Naive thymus-derived CD4-positive, alpha-beta T cell (primary cell): ENCODE results near the gene MYO9B. TPM values are rescaled to one million over a fixed set of nuclear protein-coding genes. Genes with fewer than 3 reads are reported as not detected.

ENCODE experiments used
- ATAC-seq: fragments of 150-1000 bp; cut with Tn5 transposase; 2 replicates; pipeline ENCODE4 v1.10.0; 2021; ENCODE audit warnings: mild to moderate bottlenecking, moderate library complexity
- CTCF ChIA-PET: fragments of 350-600 bp; sonication (Branson Sonifier 250); formaldehyde crosslinking; loops from one replicate; lab custom pipeline; 2021; ENCODE audit warnings: antibody characterized with exemption; lab: Charles Lee
- POLR2A ChIA-PET: fragments of 350-600 bp; sonication (Branson Sonifier 250); formaldehyde crosslinking; loops from one replicate; lab custom pipeline; 2021; ENCODE audit warnings: antibody characterized with exemption, inconsistent platforms; lab: Charles Lee
- DNase-seq, 9 donors: peaks; one replicate each; pipeline versions ENCODE4 v3.0.0 to v3.0.0-alpha.2; 2020 to 2022; ENCODE audit warnings: mixed read lengths in 1 of 9
- H3K27ac ChIP-seq: one replicate; pipeline ENCODE4 v1.7.0; 2013; ENCODE audit warnings: mild to moderate bottlenecking, low read depth, low read length, moderate library complexity
- H3K27me3 ChIP-seq, 2 donors: one replicate each; pipeline ENCODE4 v1.7.0; 2013; ENCODE audit warnings: low read length in 2 of 2, mild to moderate bottlenecking in 2 of 2, moderate library complexity in 2 of 2; ENCODE audit not compliant: control insufficient read depth in 2 of 2, insufficient read depth in 2 of 2
- H3K36me3 ChIP-seq, 3 experiments: 1 replicate in 2 of 3; 2 replicates in 1 of 3; pipeline ENCODE4 v1.7.0; 2013; ENCODE audit warnings: low read length in 3 of 3, mild to moderate bottlenecking in 3 of 3, moderate library complexity in 1 of 3; ENCODE audit not compliant: insufficient read depth in 3 of 3, control insufficient read depth in 2 of 3
- H3K4me1 ChIP-seq, 2 donors: one replicate each; pipeline ENCODE4 v1.7.0; 2013; ENCODE audit warnings: low read length in 2 of 2, mild to moderate bottlenecking in 2 of 2, moderate library complexity in 1 of 2; ENCODE audit not compliant: control insufficient read depth in 2 of 2, insufficient read depth in 2 of 2
- H3K4me3 ChIP-seq: 2 replicates; pipeline ENCODE4 v1.7.0; 2013; ENCODE audit warnings: mild to moderate bottlenecking, low read length
- H3K9me3 ChIP-seq, 3 experiments: 1 replicate in 2 of 3; 2 replicates in 1 of 3; pipeline ENCODE4 v1.7.0; 2013; ENCODE audit warnings: low read length in 3 of 3; ENCODE audit not compliant: control insufficient read depth in 2 of 3
- H3K27ac Mint-ChIP-seq, 9 donors: one replicate each; pipeline ENCODE4 v1.8.0; 2020 to 2022; ENCODE audit warnings: mixed read lengths in 9 of 9, mild to moderate bottlenecking in 8 of 9, moderate library complexity in 5 of 9, inconsistent platforms in 2 of 9
- H3K27me3 Mint-ChIP-seq, 5 donors: one replicate each; pipeline ENCODE4 v1.8.0; 2021 to 2022; ENCODE audit warnings: mixed read lengths in 5 of 5, mild to moderate bottlenecking in 1 of 5
- H3K36me3 Mint-ChIP-seq, 5 donors: one replicate each; pipeline ENCODE4 v1.8.0; 2020 to 2022; ENCODE audit warnings: mixed read lengths in 5 of 5, mild to moderate bottlenecking in 3 of 5, inconsistent platforms in 1 of 5
- H3K4me1 Mint-ChIP-seq, 7 donors: one replicate each; pipeline ENCODE4 v1.8.0; 2020 to 2022; ENCODE audit warnings: mixed read lengths in 7 of 7, mild to moderate bottlenecking in 3 of 7, inconsistent platforms in 1 of 7
- H3K4me3 Mint-ChIP-seq, 10 donors: one replicate each; pipeline ENCODE4 v1.8.0; 2020 to 2022; ENCODE audit warnings: mild to moderate bottlenecking in 10 of 10, mixed read lengths in 10 of 10, moderate library complexity in 6 of 10, inconsistent platforms in 2 of 10
- H3K9me3 Mint-ChIP-seq, 11 donors: one replicate each; pipeline ENCODE4 v1.8.0; 2020 to 2022; ENCODE audit warnings: mixed read lengths in 11 of 11, mild to moderate bottlenecking in 4 of 11, inconsistent platforms in 1 of 11, moderate library complexity in 1 of 11
- intact Hi-C, 2 donors: fragments of 100-400 bp; cut with micrococcal nuclease; formaldehyde crosslinking; loops; one replicate each; pipeline ENCODE4 v1.15.1; 2023
- polyA plus RNA-seq, 2 donors: library from polyadenylated mRNA; unstranded; fragments of 300-500 nt; fragmentation: Illumina TruSeq; gene quantifications; one replicate each; pipeline ENCODE4 v1.2.3, GENCODE V29; 2021
- total RNA-seq, 6 experiments: library from RNA in 5 of 6; stranded (reverse) in 5 of 6; gene quantifications; 1 replicate in 5 of 6; 2 replicates in 1 of 6; pipeline ENCODE4 v1.2.3 and lab custom pipeline; 2021 to 2026

MYO9B gene
- total RNA-seq (100 to 1,000 TPM; 154 to 297 (median 205) TPM), polyA plus RNA-seq (10 to 100 TPM in 1 of 2 donors, 1 to 10 TPM in 1; 5.6 to 26.2 TPM), total RNA-seq (lab: John Stamatoyannopoulos, UW) (269 reads per million, percentile 95 among the genes with 10 or more reads in this experiment)

- H3K4me3 Mint-ChIP-seq = peak within 1 kb of the TSS; percentile 96 to 100 (median 98)
- H3K27ac Mint-ChIP-seq = peak within 1 kb of the TSS; percentile 86 to 99 (median 97)
- POLR2A ChIA-PET = interaction anchor here (0.7 to 5.0 kb wide), 9 partner anchors 10 to 206 kb away, joined by 3 to 56 read pairs (median 5); partner anchors contain the start of genes ANKLE1, BABAM1 and USE1
- no peaks in the 10 kb centered on the region for H3K27me3 ChIP-seq
- intact Hi-C loops = loop anchor here (1.0 to 10.0 kb wide), 20 partner anchors 50 to 963 kb away; partner anchors contain the start of genes BABAM1 (in 2 of the 2), DDA1 (in 2 of the 2), GTPBP3 (in 2 of the 2) and MED26 (in 2 of the 2)
- peaks cover 0 to 13% (median 4%) of the 10 kb centered on the region in 5 donors for H3K36me3 Mint-ChIP-seq
- H3K9me3 Mint-ChIP-seq = peaks cover 0 to 2% (median 0%) of the 10 kb centered on the region in 11 donors
- peak within 1 kb of the TSS; percentile 94 for H3K4me3 ChIP-seq
- CTCF ChIA-PET = interaction anchor here (0.7 kb wide), 1 partner anchor 208 kb away, joined by 3 read pairs; no protein-coding TSS in a partner anchor
- DNase-seq (peak; percentile 96 to 100 (median 100)), ATAC-seq (peak; percentile 98)
- peak within 1 kb of the TSS; percentile 88 for H3K27ac ChIP-seq
- H3K27me3 Mint-ChIP-seq = no peaks in the 10 kb centered on the region
- H3K4me1 ChIP-seq = peaks cover 28 to 32% of the 10 kb centered on the region in 2 donors
- H3K9me3 ChIP-seq = no peaks in the 10 kb centered on the region
- peaks cover 45 to 65% (median 55%) of the 10 kb centered on the region in 7 donors for H3K4me1 Mint-ChIP-seq
- peaks cover 0 to 23% (median 0%) of the 10 kb centered on the region in 3 experiments for H3K36me3 ChIP-seq
Measured at GRCh38 chr19:17075035-17075863, at the start of gene MYO9B, which contains the start of gene HAUS8. Gene MYO9B, plus strand, starts transcription at chr19:17075777. Its CDS starts 25,941 bp downstream, at chr19:17101718. Gene HAUS8, minus strand, starts transcription at chr19:17075452. Its CDS starts 30 bp downstream, at chr19:17075422.

- H3K36me3 Mint-ChIP-seq = peaks cover 0 to 24% (median 20%) of the 10 kb centered on the region in 5 donors
- ChIA-PET POLR2A (interaction anchor here (0.6 kb wide), 1 partner anchor 17 kb away, joined by 3 read pairs; no protein-coding TSS in a partner anchor), CTCF (interaction anchor here (0.6 kb wide), 1 partner anchor 11 kb away, joined by 3 read pairs; no protein-coding TSS in a partner anchor)
- ATAC-seq (peak; percentile 48), DNase-seq (peak in 5 of 9 donors; percentile 10 to 24 (median 18))
- peak overlapping the region; percentile 48 for H3K4me3 ChIP-seq
- peaks cover 0 to 24% (median 0%) of the 10 kb centered on the region in 3 experiments for H3K9me3 ChIP-seq
- H3K27me3 ChIP-seq = peaks cover 0 to 11% of the 10 kb centered on the region in 2 donors
- no peaks in the 10 kb centered on the region for H3K36me3 ChIP-seq
- H3K4me1 ChIP-seq = peaks cover 0 to 7% of the 10 kb centered on the region in 2 donors
- H3K27me3 Mint-ChIP-seq = peaks cover 36 to 62% (median 45%) of the 10 kb centered on the region in 5 donors
- intact Hi-C loops = loop anchor here in 1 of 2 donors (2.0 kb wide), 1 partner anchor 25 kb away; no protein-coding TSS in a partner anchor
- peak overlapping the region; percentile 2 to 85 (median 76) for H3K4me3 Mint-ChIP-seq
- peaks cover 0 to 32% (median 20%) of the 10 kb centered on the region in 11 donors for H3K9me3 Mint-ChIP-seq
- H3K27ac ChIP-seq = no peak overlapping the region
- peak overlapping the region in 2 of 9 donors; percentile 32 to 53 for H3K27ac Mint-ChIP-seq
- H3K4me1 Mint-ChIP-seq = peaks cover 3 to 14% (median 8%) of the 10 kb centered on the region in 7 donors
Measured at GRCh38 chr19:17025991-17026658, 49.5 kb upstream of the MYO9B start.

- no peak for ATAC-seq
- H3K27ac Mint-ChIP-seq = peak within 1 kb of the TSS in 2 of 9 donors; percentile 32 to 53
Measured at GRCh38 chr19:17026706-17027534, 48.7 kb upstream of the MYO9B start, which contains the start of gene CPAMD8. Gene CPAMD8, minus strand, starts transcription at chr19:17026810. Its CDS starts 168 bp downstream, at chr19:17026642.

GRCh38 chr19:17027535-17027975, 48.0 kb upstream of the MYO9B start:
- intact Hi-C loops = loop anchor here in 1 of 2 donors (2.0 kb wide), 1 partner anchor 27 kb away; no protein-coding TSS in a partner anchor
- no peak overlapping the region for H3K27ac ChIP-seq
- H3K27ac Mint-ChIP-seq = peak overlapping the region in 1 of 9 donors; percentile 29
- H3K4me1 ChIP-seq = peaks cover 0 to 7% of the 10 kb centered on the region in 2 donors
- peaks cover 3 to 14% (median 8%) of the 10 kb centered on the region in 7 donors for H3K4me1 Mint-ChIP-seq
- no peak overlapping the region for H3K4me3 ChIP-seq
- no peaks in the 10 kb centered on the region for H3K36me3 ChIP-seq
- CTCF ChIA-PET = interaction anchor here (0.5 kb wide), 1 partner anchor 256 kb away, joined by 3 read pairs; no protein-coding TSS in a partner anchor
- peak overlapping the region in 6 of 10 donors; percentile 21 to 82 (median 57) for H3K4me3 Mint-ChIP-seq
- H3K9me3 ChIP-seq = peaks cover 0 to 19% (median 0%) of the 10 kb centered on the region in 3 experiments
- no peak for ATAC-seq
- H3K36me3 Mint-ChIP-seq = peaks cover 0 to 24% (median 16%) of the 10 kb centered on the region in 5 donors
- peaks cover 0 to 26% (median 17%) of the 10 kb centered on the region in 11 donors for H3K9me3 Mint-ChIP-seq
- peaks cover 0 to 11% of the 10 kb centered on the region in 2 donors for H3K27me3 ChIP-seq
- no peak for DNase-seq
- POLR2A ChIA-PET = no interaction called here
- peaks cover 36 to 61% (median 49%) of the 10 kb centered on the region in 5 donors for H3K27me3 Mint-ChIP-seq

More at GRCh38 chr19:17026706-17027534, 48.7 kb upstream of the MYO9B start, which contains the start of gene CPAMD8:
- Mint-ChIP-seq H3K4me1 (peaks cover 3 to 14% (median 8%) of the 10 kb centered on the region in 7 donors), H3K27me3 (peaks cover 36 to 62% (median 45%) of the 10 kb centered on the region in 5 donors), H3K9me3 (peaks cover 0 to 32% (median 19%) of the 10 kb centered on the region in 11 donors), H3K36me3 (peaks cover 0 to 24% (median 20%) of the 10 kb centered on the region in 5 donors), H3K4me3 (peak within 1 kb of the TSS; percentile 2 to 85 (median 76))
- Histone ChIP-seq H3K27me3 (peaks cover 0 to 11% of the 10 kb centered on the region in 2 donors), H3K9me3 (peaks cover 0 to 24% (median 0%) of the 10 kb centered on the region in 3 experiments), H3K36me3 (no peaks in the 10 kb centered on the region), H3K4me1 (peaks cover 0 to 7% of the 10 kb centered on the region in 2 donors), H3K4me3 (peak within 1 kb of the TSS; percentile 48), H3K27ac (no peak within 1 kb of the TSS)
- DNase-seq = no peak
- ChIA-PET POLR2A (no interaction called here), CTCF (interaction anchor here (0.5 to 0.6 kb wide), 2 partner anchors 12 to 255 kb away, joined by 3 read pairs; no protein-coding TSS in a partner anchor)
- intact Hi-C loops = loop anchor here in 1 of 2 donors (2.0 kb wide), 1 partner anchor 26 kb away; no protein-coding TSS in a partner anchor

GRCh38 chr19:17031741-17032140, 43.8 kb upstream of the MYO9B start:
- CTCF ChIA-PET = no interaction called here
- Histone ChIP-seq H3K27me3 (peaks cover 0 to 7% of the 10 kb centered on the region in 2 donors), H3K36me3 (no peaks in the 10 kb centered on the region), H3K4me1 (no peaks in the 10 kb centered on the region), H3K27ac (no peak overlapping the region), H3K4me3 (no peak overlapping the region), H3K9me3 (no peaks in the 10 kb centered on the region)
- intact Hi-C loops = no loop called here
- H3K4me3 Mint-ChIP-seq = no peak overlapping the region
- H3K27ac Mint-ChIP-seq = no peak overlapping the region
- POLR2A ChIA-PET = interaction anchor here (0.7 kb wide), 1 partner anchor 382 kb away, joined by 3 read pairs; no protein-coding TSS in a partner anchor
- ATAC-seq = no peak
- H3K27me3 Mint-ChIP-seq = peaks cover 11 to 38% (median 26%) of the 10 kb centered on the region in 5 donors
- DNase-seq = no peak
- H3K36me3 Mint-ChIP-seq = no peaks in the 10 kb centered on the region
- H3K4me1 Mint-ChIP-seq = peaks cover 0 to 4% (median 0%) of the 10 kb centered on the region in 7 donors
- H3K9me3 Mint-ChIP-seq = no peaks in the 10 kb centered on the region
